Activated T-cell treated with anti-CD3 and anti-CD28 coated beads, Interleukin-2, amount 50 U/mL, for 24 hours (primary cell): Measurements from ENCODE around the gene MFSD6.
"Not testable (repeated sequence)": the region's sequence is repeated elsewhere in the genome, so short reads cannot be mapped to it uniquely, and the experiment has no call there.

ENCODE experiments used
- DNase-seq: peaks from one replicate; pipeline ENCODE4 v3.0.0-alpha.2; 2020
- H3K27ac Mint-ChIP-seq: 2 replicates; pipeline ENCODE4 v1.8.0; 2020; ENCODE audit warnings: mild to moderate bottlenecking, mixed read lengths
- H3K27me3 Mint-ChIP-seq: 2 replicates; pipeline ENCODE4 v1.8.0; 2020; ENCODE audit warnings: mixed read lengths
- H3K36me3 Mint-ChIP-seq: 2 replicates; pipeline ENCODE4 v1.8.0; 2020; ENCODE audit warnings: low read depth, mixed read lengths
- H3K4me1 Mint-ChIP-seq: 2 replicates; pipeline ENCODE4 v1.8.0; 2020; ENCODE audit warnings: low read depth, mixed read lengths
- H3K4me3 Mint-ChIP-seq: 2 replicates; pipeline ENCODE4 v1.8.0; 2020; ENCODE audit warnings: mild to moderate bottlenecking, moderate library complexity, mixed read lengths
- H3K9me3 Mint-ChIP-seq: 2 replicates; pipeline ENCODE4 v1.8.0; 2020; ENCODE audit warnings: mixed read lengths

The MFSD6 gene

GRCh38 chr2:190407662-190408537 is at the start of gene MFSD6:
MFSD6 (plus strand) TSS chr2:190408355; CDS start chr2:190436030, 27,675 bp downstream.
- Mint-ChIP-seq H3K4me1 (peaks cover 36% of the 10 kb centered on the region), H3K4me3 (peak within 1 kb of the TSS; percentile 87), H3K27ac (peak within 1 kb of the TSS; percentile 94), H3K27me3 (no peaks in the 10 kb centered on the region), H3K9me3 (no peaks in the 10 kb centered on the region), H3K36me3 (peaks cover 14% of the 10 kb centered on the region)
- peak; percentile 84 for DNase-seq

GRCh38 chr2:190358655-190359448 is 49.3 kb upstream of the MFSD6 start:
- H3K36me3 Mint-ChIP-seq, DNase-seq, H3K9me3 Mint-ChIP-seq, H3K27me3 Mint-ChIP-seq: not testable (repeated sequence)
- Mint-ChIP-seq H3K4me3 (peak overlapping the region; percentile 41), H3K4me1 (peaks cover 32% of the 10 kb centered on the region), H3K27ac (peak overlapping the region; percentile 68)

GRCh38 chr2:190360561-190360960 is 47.6 kb upstream of the MFSD6 start:
- Mint-ChIP-seq H3K4me3 (peak overlapping the region; percentile 77), H3K27me3 (no peaks in the 10 kb centered on the region), H3K36me3 (no peaks in the 10 kb centered on the region), H3K9me3 (no peaks in the 10 kb centered on the region), H3K27ac (no peak overlapping the region), H3K4me1 (peaks cover 32% of the 10 kb centered on the region)
- no peak for DNase-seq

- Mint-ChIP-seq H3K27me3 (no peaks in the 10 kb centered on the region), H3K4me1 (peaks cover 32% of the 10 kb centered on the region), H3K27ac (no peak overlapping the region), H3K36me3 (no peaks in the 10 kb centered on the region), H3K9me3 (no peaks in the 10 kb centered on the region), H3K4me3 (no peak overlapping the region)
- no peak for DNase-seq
These were observed 47.2 kb upstream of the MFSD6 start for GRCh38 chr2:190360965-190361364.

GRCh38 chr2:190361572-190361971 is 46.6 kb upstream of the MFSD6 start:
- H3K36me3 Mint-ChIP-seq = no peaks in the 10 kb centered on the region

GRCh38 chr2:190362894-190363293 is 45.3 kb upstream of the MFSD6 start:
- no peaks in the 10 kb centered on the region for H3K9me3 Mint-ChIP-seq
- no peaks in the 10 kb centered on the region for H3K27me3 Mint-ChIP-seq
- no peak overlapping the region for H3K27ac Mint-ChIP-seq
- H3K36me3 Mint-ChIP-seq = no peaks in the 10 kb centered on the region
- DNase-seq = no peak
- no peak overlapping the region for H3K4me3 Mint-ChIP-seq
- H3K4me1 Mint-ChIP-seq = peaks cover 32% of the 10 kb centered on the region

More at GRCh38 chr2:190361572-190361971, 46.6 kb upstream of the MFSD6 start:
- Mint-ChIP-seq H3K4me1 (peaks cover 32% of the 10 kb centered on the region), H3K27ac (no peak overlapping the region), H3K4me3 (no peak overlapping the region), H3K27me3 (no peaks in the 10 kb centered on the region), H3K9me3 (no peaks in the 10 kb centered on the region)
- no peak for DNase-seq

GRCh38 chr2:190365499-190366204 is 42.5 kb upstream of the MFSD6 start:
- Mint-ChIP-seq H3K36me3 (peaks cover 18% of the 10 kb centered on the region), H3K4me1 (peaks cover 12% of the 10 kb centered on the region), H3K27ac (no peak overlapping the region), H3K4me3 (no peak overlapping the region), H3K27me3 (no peaks in the 10 kb centered on the region), H3K9me3 (no peaks in the 10 kb centered on the region)
- no peak for DNase-seq

GRCh38 chr2:190366248-190366753 is 41.9 kb upstream of the MFSD6 start:
- Mint-ChIP-seq H3K36me3 (peaks cover 20% of the 10 kb centered on the region), H3K27me3 (no peaks in the 10 kb centered on the region), H3K4me1 (peaks cover 9% of the 10 kb centered on the region), H3K4me3 (no peak overlapping the region), H3K27ac (no peak overlapping the region), H3K9me3 (no peaks in the 10 kb centered on the region)
- no peak for DNase-seq

- no peak overlapping the region for H3K4me3 Mint-ChIP-seq
- H3K27ac Mint-ChIP-seq = no peak overlapping the region
These were observed 41.1 kb upstream of the MFSD6 start for GRCh38 chr2:190367091-190367490.

GRCh38 chr2:190369635-190370034 is 38.5 kb upstream of the MFSD6 start:
- no peak for DNase-seq
- H3K4me3 Mint-ChIP-seq = no peak overlapping the region
- peaks cover 20% of the 10 kb centered on the region for H3K36me3 Mint-ChIP-seq
- no peaks in the 10 kb centered on the region for H3K4me1 Mint-ChIP-seq
- H3K9me3 Mint-ChIP-seq = no peaks in the 10 kb centered on the region
- H3K27ac Mint-ChIP-seq = no peak overlapping the region
- H3K27me3 Mint-ChIP-seq = no peaks in the 10 kb centered on the region

More at GRCh38 chr2:190367091-190367490, 41.1 kb upstream of the MFSD6 start:
- DNase-seq = no peak
- Mint-ChIP-seq H3K4me1 (peaks cover 7% of the 10 kb centered on the region), H3K27me3 (no peaks in the 10 kb centered on the region), H3K9me3 (no peaks in the 10 kb centered on the region), H3K36me3 (peaks cover 20% of the 10 kb centered on the region)

- H3K27ac Mint-ChIP-seq = no peak overlapping the region
- H3K9me3 Mint-ChIP-seq = no peaks in the 10 kb centered on the region
- H3K4me1 Mint-ChIP-seq = no peaks in the 10 kb centered on the region
- no peaks in the 10 kb centered on the region for H3K27me3 Mint-ChIP-seq
- H3K4me3 Mint-ChIP-seq = no peak overlapping the region
- DNase-seq = no peak
- H3K36me3 Mint-ChIP-seq = peaks cover under 1% of the 10 kb centered on the region
These were observed 32.1 kb upstream of the MFSD6 start for GRCh38 chr2:190376083-190376482.

- no peaks in the 10 kb centered on the region for H3K4me1 Mint-ChIP-seq
- H3K36me3 Mint-ChIP-seq = no peaks in the 10 kb centered on the region
These were observed 31.4 kb upstream of the MFSD6 start for GRCh38 chr2:190376591-190377245.

GRCh38 chr2:190378880-190379237 is 29.3 kb upstream of the MFSD6 start:
- Mint-ChIP-seq H3K4me1 (peaks cover 4% of the 10 kb centered on the region), H3K27me3 (no peaks in the 10 kb centered on the region), H3K27ac (no peak overlapping the region), H3K4me3 (no peak overlapping the region), H3K9me3 (no peaks in the 10 kb centered on the region), H3K36me3 (no peaks in the 10 kb centered on the region)
- no peak for DNase-seq

More at GRCh38 chr2:190376591-190377245, 31.4 kb upstream of the MFSD6 start:
- no peak for DNase-seq
- no peaks in the 10 kb centered on the region for H3K27me3 Mint-ChIP-seq
- H3K4me3 Mint-ChIP-seq = no peak overlapping the region
- no peak overlapping the region for H3K27ac Mint-ChIP-seq
- no peaks in the 10 kb centered on the region for H3K9me3 Mint-ChIP-seq
